ENCODE results near the gene SCAMP5.

Gene SCAMP5

DNA sequence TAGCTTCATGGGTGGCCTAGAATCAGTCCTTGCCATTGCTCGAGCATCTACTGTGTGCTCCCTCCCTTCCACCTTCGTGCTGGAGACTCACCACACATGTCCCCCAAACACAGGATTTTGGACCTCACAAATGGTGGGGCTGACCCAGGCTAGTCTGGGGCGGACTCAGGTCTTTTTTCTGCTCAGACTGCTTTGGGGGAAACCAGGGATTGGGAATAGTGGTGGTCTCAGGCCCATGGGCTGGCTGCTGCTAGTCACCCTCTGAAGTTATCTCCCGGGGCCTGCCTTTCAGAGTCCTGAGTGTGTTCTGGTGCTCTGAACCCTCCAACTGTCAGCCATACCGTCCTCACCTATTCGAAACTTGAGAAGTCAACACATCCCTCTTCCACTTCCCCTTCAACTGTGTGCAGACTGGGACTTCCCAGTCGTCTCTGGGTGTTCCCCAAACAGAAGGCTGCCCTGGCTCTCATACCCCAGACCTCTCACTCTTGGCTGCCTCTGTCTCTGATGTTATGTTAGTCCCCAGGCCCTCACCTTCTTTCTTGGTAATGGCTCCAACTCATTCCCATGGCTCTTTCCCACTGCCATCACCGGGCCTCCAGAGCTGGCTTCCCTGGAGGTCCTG is 74.0 kb downstream of the SCAMP5 start:
- no peak overlapping the region for H3K4me3 ChIP-seq (ENCODE audit: low read length)
- no peak for DNase-seq (ENCODE audit: low read depth)
- TF ChIP-seq, protein P1, sequence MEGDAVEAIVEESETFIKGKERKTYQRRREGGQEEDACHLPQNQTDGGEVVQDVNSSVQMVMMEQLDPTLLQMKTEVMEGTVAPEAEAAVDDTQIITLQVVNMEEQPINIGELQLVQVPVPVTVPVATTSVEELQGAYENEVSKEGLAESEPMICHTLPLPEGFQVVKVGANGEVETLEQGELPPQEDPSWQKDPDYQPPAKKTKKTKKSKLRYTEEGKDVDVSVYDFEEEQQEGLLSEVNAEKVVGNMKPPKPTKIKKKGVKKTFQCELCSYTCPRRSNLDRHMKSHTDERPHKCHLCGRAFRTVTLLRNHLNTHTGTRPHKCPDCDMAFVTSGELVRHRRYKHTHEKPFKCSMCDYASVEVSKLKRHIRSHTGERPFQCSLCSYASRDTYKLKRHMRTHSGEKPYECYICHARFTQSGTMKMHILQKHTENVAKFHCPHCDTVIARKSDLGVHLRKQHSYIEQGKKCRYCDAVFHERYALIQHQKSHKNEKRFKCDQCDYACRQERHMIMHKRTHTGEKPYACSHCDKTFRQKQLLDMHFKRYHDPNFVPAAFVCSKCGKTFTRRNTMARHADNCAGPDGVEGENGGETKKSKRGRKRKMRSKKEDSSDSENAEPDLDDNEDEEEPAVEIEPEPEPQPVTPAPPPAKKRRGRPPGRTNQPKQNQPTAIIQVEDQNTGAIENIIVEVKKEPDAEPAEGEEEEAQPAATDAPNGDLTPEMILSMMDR (IDR thresholded peaks at IDR 0.05; ENCODE audit: insufficient read depth, low read depth, low read length, missing control alignments), result no peak

DNA sequence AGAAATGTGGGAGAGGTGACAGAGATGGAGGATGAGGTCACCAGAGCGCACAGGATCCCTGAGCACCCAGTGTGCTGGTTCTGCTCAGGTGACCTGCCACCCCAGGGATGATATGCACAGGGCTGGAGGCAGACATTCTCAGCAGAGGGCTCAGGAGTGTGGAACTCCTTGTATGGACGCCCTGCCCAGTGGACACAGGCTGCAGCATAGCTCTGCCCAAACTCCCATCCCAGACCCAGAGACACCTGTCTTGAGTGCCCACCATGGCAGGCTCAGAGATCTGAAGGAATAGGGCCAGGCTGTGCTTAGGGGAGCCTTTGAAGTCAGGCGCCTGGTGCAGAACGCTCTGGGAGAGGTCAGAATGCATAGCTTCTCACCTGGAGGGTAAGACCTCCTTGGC is 75.3 kb downstream of the SCAMP5 start:
- H3K4me3 ChIP-seq (ENCODE audit: low read length), result no peak overlapping the region
- DNase-seq (ENCODE audit: low read depth), result no peak
- TF ChIP-seq, protein P1 (IDR thresholded peaks at IDR 0.05; ENCODE audit: insufficient read depth, low read depth, low read length, missing control alignments), result no peak

All from epithelial cell of esophagus (primary cell).